HEK293T (cell line): ENCODE data around the gene C5orf34.
"Not testable (repeated sequence)": the region's sequence is repeated elsewhere in the genome, so short reads cannot be mapped to it uniquely, and the experiment has no call there.

ENCODE experiments used
- CTCF ChIA-PET: fragments of 350-600 bp; formaldehyde crosslinking; extraction: SDS; loops from one replicate; lab custom pipeline; 2021; ENCODE audit warnings: antibody characterized with exemption, inconsistent platforms; lab: Yijun Ruan, JAX
- POLR2A ChIA-PET: fragments of 350-600 bp; formaldehyde crosslinking; extraction: SDS; loops from one replicate; lab custom pipeline; 2020; ENCODE audit warnings: antibody characterized with exemption, inconsistent platforms; lab: Yijun Ruan, JAX
- DNase-seq: peaks from one replicate; pipeline ENCODE4 v3.0.0; 2012; ENCODE audit warnings: mixed read lengths; ENCODE audit errors: extremely low spot score
- ARNT ChIP-seq: fragments of 450-650 bp; IDR thresholded peaks from 2 replicates; pipeline ENCODE4 v1.6.1; 2017; ENCODE audit warnings: mild to moderate bottlenecking
- BHLHE40 ChIP-seq: fragments of 450-650 bp; IDR thresholded peaks from 2 replicates; pipeline ENCODE4 v1.6.1; 2016; ENCODE audit warnings: mild to moderate bottlenecking, moderate library complexity, borderline replicate concordance
- CTBP1 ChIP-seq: fragments of 450-650 bp; IDR thresholded peaks from 2 replicates; pipeline ENCODE4 v1.6.1; 2016; ENCODE audit warnings: borderline replicate concordance
- ELF4 ChIP-seq: fragments of 450-650 bp; IDR thresholded peaks from 2 replicates; pipeline ENCODE4 v1.6.1; 2017; ENCODE audit warnings: antibody characterized with exemption
- FOXA1 ChIP-seq: fragments of 450-650 bp; IDR thresholded peaks from 2 replicates; pipeline ENCODE4 v1.6.1; 2016; ENCODE audit warnings: mild to moderate bottlenecking
- FOXK2 ChIP-seq: fragments of 450-650 bp; IDR thresholded peaks from 2 replicates; pipeline ENCODE4 v1.6.1; 2016; ENCODE audit warnings: mild to moderate bottlenecking
- FOXM1 ChIP-seq: fragments of 450-650 bp; IDR thresholded peaks from 2 replicates; pipeline ENCODE4 v1.6.1; 2017; ENCODE audit warnings: mild to moderate bottlenecking, borderline replicate concordance
- HDGF ChIP-seq: fragments of 450-650 bp; IDR thresholded peaks from 2 replicates; pipeline ENCODE4 v1.6.1; 2017; ENCODE audit warnings: antibody characterized with exemption, borderline replicate concordance
- L3MBTL2 ChIP-seq: fragments of 450-650 bp; conservative IDR thresholded peaks from 2 replicates; pipeline ENCODE4 v1.6.1; 2016; ENCODE audit warnings: mild to moderate bottlenecking
- LEF1 ChIP-seq: fragments of 450-650 bp; IDR thresholded peaks from 2 replicates; pipeline ENCODE4 v1.6.1; 2017; ENCODE audit warnings: mild to moderate bottlenecking, borderline replicate concordance
- NFRKB ChIP-seq: fragments of 450-650 bp; IDR thresholded peaks from 2 replicates; pipeline ENCODE4 v1.6.1; 2016; ENCODE audit warnings: mild to moderate bottlenecking, moderate library complexity
- PKNOX1 ChIP-seq: fragments of 450-650 bp; IDR thresholded peaks from 2 replicates; pipeline ENCODE4 v1.6.1; 2016
- SP1 ChIP-seq: fragments of 450-650 bp; IDR thresholded peaks from 2 replicates; pipeline ENCODE4 v1.6.1; 2017
- SUZ12 ChIP-seq: fragments of 450-650 bp; IDR thresholded peaks from 2 replicates; pipeline ENCODE4 v1.6.1; 2016; ENCODE audit warnings: mild to moderate bottlenecking
- TARDBP ChIP-seq: fragments of 450-650 bp; IDR thresholded peaks from 2 replicates; pipeline ENCODE4 v1.6.1; 2016
- ZNF384 ChIP-seq: fragments of 450-650 bp; IDR thresholded peaks from 2 replicates; pipeline ENCODE4 v1.6.1; 2016

The C5orf34 gene

GRCh38 chr5:43523662-43524072 is 8.7 kb upstream of the C5orf34 start:
- ChIA-PET POLR2A (interaction anchor here (0.7 to 1.9 kb wide), 4 partner anchors 8 to 79 kb away, joined by 3 to 17 read pairs (median 6); partner anchors contain the start of genes C5orf34, NNT and TMEM267), CTCF (no interaction called here)
- no peak for TF ChIP-seq HDGF
- no peak for TF ChIP-seq LEF1
- TF ChIP-seq PKNOX1 = no peak
- TF ChIP-seq ZNF384 = no peak
- TF ChIP-seq FOXA1 = no peak
- TF ChIP-seq TARDBP = no peak
- no peak for TF ChIP-seq FOXK2
- TF ChIP-seq ARNT = no peak
- TF ChIP-seq SP1 = no peak
- no peak for DNase-seq

- ChIA-PET CTCF (no interaction called here), POLR2A (no interaction called here)
- DNase-seq = no peak
- no peak for TF ChIP-seq ZNF384
- no peak for TF ChIP-seq HDGF
- TF ChIP-seq ARNT = no peak
- no peak for TF ChIP-seq FOXA1
- no peak for TF ChIP-seq BHLHE40
- TF ChIP-seq ELF4 = no peak
- TF ChIP-seq FOXM1 = no peak
- TF ChIP-seq PKNOX1 = no peak
- no peak for TF ChIP-seq LEF1
These were observed 5.7 kb upstream of the C5orf34 start for GRCh38 chr5:43520615-43521014.

GRCh38 chr5:43515678-43516048 is 715 bp upstream of the C5orf34 start:
- no peak for DNase-seq
- TF ChIP-seq L3MBTL2 (peak; percentile 25; the same call in 1 of the 2 replicates), PKNOX1 (no peak), FOXM1 (no peak)
- CTCF ChIA-PET = interaction anchor here (1.4 kb wide), 1 partner anchor 40 kb away, joined by 4 read pairs; no protein-coding TSS in a partner anchor
- POLR2A ChIA-PET = interaction anchor here (1.1 to 1.6 kb wide), 15 partner anchors 8 to 380 kb away, joined by 3 to 47 read pairs (median 5); partner anchors contain the start of genes CCL28 and TMEM267

- DNase-seq = peak; percentile 11
- TF ChIP-seq HDGF = no peak
- no peak; the same call in 1 of the 2 replicates for TF ChIP-seq L3MBTL2
- no peak for TF ChIP-seq ZNF384
- no peak for TF ChIP-seq ARNT
- no peak for TF ChIP-seq SP1
- TF ChIP-seq FOXM1 = no peak
- no peak for TF ChIP-seq FOXK2
- no peak for TF ChIP-seq TARDBP
- TF ChIP-seq FOXA1 = no peak
- no peak for TF ChIP-seq NFRKB
- ChIA-PET POLR2A (interaction anchor here (0.6 to 1.6 kb wide), 23 partner anchors 8 to 671 kb away, joined by 3 to 47 read pairs (median 5); partner anchors contain the start of genes CCL28, NNT and TMEM267), CTCF (interaction anchor here (1.4 kb wide), 1 partner anchor 41 kb away, joined by 4 read pairs; no protein-coding TSS in a partner anchor)
These were observed 505 bp downstream of the C5orf34 start for GRCh38 chr5:43514471-43514815.

GRCh38 chr5:43514025-43514424 is 923 bp downstream of the C5orf34 start:
- no peak for DNase-seq
- no peak for TF ChIP-seq PKNOX1
- no peak for TF ChIP-seq HDGF
- no peak for TF ChIP-seq LEF1
- no peak for TF ChIP-seq SP1
- TF ChIP-seq FOXK2 = no peak
- no peak for TF ChIP-seq FOXA1
- TF ChIP-seq CTBP1 = no peak
- no peak for TF ChIP-seq SUZ12
- no peak for TF ChIP-seq ZNF384
- no peak for TF ChIP-seq ARNT
- no peak for TF ChIP-seq FOXM1
- TF ChIP-seq TARDBP = no peak
- no peak for TF ChIP-seq ELF4
- TF ChIP-seq NFRKB = no peak
- TF ChIP-seq L3MBTL2 = no peak
- no peak for TF ChIP-seq BHLHE40
- POLR2A ChIA-PET = no interaction called here
- CTCF ChIA-PET = no interaction called here

GRCh38 chr5:43511062-43511461 is 3.9 kb downstream of the C5orf34 start:
- POLR2A ChIA-PET, CTCF ChIA-PET, DNase-seq: not testable (repeated sequence)

- TF ChIP-seq SUZ12 (no peak), TARDBP (no peak), FOXA1 (no peak)
These were observed 16.4 kb downstream of the C5orf34 start for GRCh38 chr5:43498581-43498980.

More at GRCh38 chr5:43498581-43498980, 16.4 kb downstream of the C5orf34 start:
- no peak for DNase-seq
- CTCF ChIA-PET = no interaction called here
- POLR2A ChIA-PET = interaction anchor here (1.3 to 5.9 kb wide), 2 partner anchors 14 to 17 kb away, joined by 7 to 35 read pairs; partner anchors contain the start of genes C5orf34 and TMEM267
